ENCODE data around the gene CCDC106. TPM values are rescaled to one million over a fixed set of nuclear protein-coding genes. Genes with fewer than 3 reads are reported as not detected.

The CCDC106 gene
- 2.8 and 7.5 TPM in 2 replicates for total RNA-seq

GRCh38 chr19:55647732-55648584 lies at the start of gene CCDC106:
CCDC106 (plus strand) TSS chr19:55648212; CDS start chr19:55649047, 835 bp downstream.

GRCh38 chr19:55599468-55599841 lies 48.6 kb upstream of the CCDC106 start, which contains the start of gene FIZ1:
FIZ1 (minus strand) TSS chr19:55599517; CDS start chr19:55597865, 1,652 bp downstream.

GRCh38 chr19:55599842-55600661 lies 48.0 kb upstream of the CCDC106 start, which contains the start of gene ZNF524:
ZNF524 (plus strand) TSS chr19:55600288; CDS start chr19:55602113, 1,825 bp downstream.

GRCh38 chr19:55605637-55606470 lies 42.2 kb upstream of the CCDC106 start, which contains the start of gene ZNF865:
ZNF865 (plus strand) TSS chr19:55605647; CDS start chr19:55613619, 7,972 bp downstream.

GRCh38 chr19:55624109-55625003 lies 23.7 kb upstream of the CCDC106 start, which contains the start of gene ZNF784:
ZNF784 (minus strand) TSS chr19:55624566; CDS start chr19:55624561, 5 bp downstream.

GRCh38 chr19:55640577-55641425 lies 7.2 kb upstream of the CCDC106 start, which contains the start of gene ZNF580:
ZNF580 (plus strand) TSS chr19:55641002; CDS start chr19:55642509, 1,507 bp downstream.

GRCh38 chr19:55643003-55643886 lies 4.8 kb upstream of the CCDC106 start, which contains the start of gene ZNF581:
ZNF581 (plus strand) TSS chr19:55643649; CDS start chr19:55644572, 923 bp downstream.

GRCh38 chr19:55654868-55655647 lies 7.0 kb downstream of the CCDC106 start, which contains the start of gene U2AF2:
U2AF2 (plus strand) TSS chr19:55655035; CDS start chr19:55655105, 70 bp downstream.

GRCh38 chr19:55674841-55675660 lies 27.0 kb downstream of the CCDC106 start, which contains the start of gene EPN1:
EPN1 (plus strand) TSS chr19:55675226; CDS start chr19:55678628, 3,402 bp downstream.

Other genes with a start within 250 kb of the CCDC106 start
- gene UBE2S, start 240.4 kb upstream of the CCDC106 start, total RNA-seq: 30.2 and 81.9 TPM in 2 replicates
- not detected in 2 replicates for gene SHISA7, start 204.9 kb upstream of the CCDC106 start, total RNA-seq
- gene ISOC2, start 186.6 kb upstream of the CCDC106 start, total RNA-seq: 63.6 and 80.4 TPM in 2 replicates
- not detected in 2 replicates for gene C19orf85, start 183.5 kb upstream of the CCDC106 start, total RNA-seq
- gene ZNF628, start 171.6 kb upstream of the CCDC106 start, total RNA-seq: 2.0 and 2.8 TPM in 2 replicates
- gene NAT14, start 163.0 kb upstream of the CCDC106 start, total RNA-seq: 7.7 and 10.6 TPM in 2 replicates
- 0.22 and 1.2 TPM in 2 replicates for gene SSC5D, start 159.8 kb upstream of the CCDC106 start, total RNA-seq
- gene SBK2, start 111.1 kb upstream of the CCDC106 start, total RNA-seq: not detected in 2 replicates
- not detected in 2 replicates for gene SBK3, start 102.7 kb upstream of the CCDC106 start, total RNA-seq
- gene ZNF579, start 67.4 kb upstream of the CCDC106 start, total RNA-seq: 7.1 and 7.6 TPM in 2 replicates
- gene FIZ1, start 48.7 kb upstream of the CCDC106 start, total RNA-seq: 5.1 and 8.9 TPM in 2 replicates
- 7.5 and 14.1 TPM in 2 replicates for gene ZNF524, start 47.9 kb upstream of the CCDC106 start, total RNA-seq
- 1.8 and 2.0 TPM in 2 replicates for gene ZNF865, start 42.6 kb upstream of the CCDC106 start, total RNA-seq
- gene ZNF784, start 23.6 kb upstream of the CCDC106 start, total RNA-seq: 7.5 and 11.0 TPM in 2 replicates
- gene ZNF580, start 7.2 kb upstream of the CCDC106 start, total RNA-seq: 8.1 and 10.2 TPM in 2 replicates
- 33.3 and 57.3 TPM in 2 replicates for gene ZNF581, start 4.6 kb upstream of the CCDC106 start, total RNA-seq
- gene U2AF2, start 6.8 kb downstream of the CCDC106 start, total RNA-seq: 70.3 and 84.4 TPM in 2 replicates
- 14.5 and 98.1 TPM in 2 replicates for gene EPN1, start 27.0 kb downstream of the CCDC106 start, total RNA-seq
- gene NLRP9, start 90.2 kb downstream of the CCDC106 start, total RNA-seq: not detected in 2 replicates
- gene RFPL4A, start 110.9 kb downstream of the CCDC106 start, total RNA-seq: not detected in 2 replicates
- not detected in 2 replicates for gene RFPL4AL1, start 120.9 kb downstream of the CCDC106 start, total RNA-seq
- not detected in 2 replicates for gene NLRP11, start 183.8 kb downstream of the CCDC106 start, total RNA-seq
- gene NLRP4, start 188.3 kb downstream of the CCDC106 start, total RNA-seq: not detected in 2 replicates

All from placental epithelial cell (primary cell).